COR-L47 (cell line): Measurements from ENCODE around the gene STUB1.

ENCODE experiments used
- DNase-seq: peaks from one replicate; lab custom pipeline; 2025; lab: John Stamatoyannopoulos, UW

STUB1 gene

GRCh38 chr16:694863-695354, 14.7 kb downstream of the STUB1 start:
- peak; percentile 72 for DNase-seq

DNA sequence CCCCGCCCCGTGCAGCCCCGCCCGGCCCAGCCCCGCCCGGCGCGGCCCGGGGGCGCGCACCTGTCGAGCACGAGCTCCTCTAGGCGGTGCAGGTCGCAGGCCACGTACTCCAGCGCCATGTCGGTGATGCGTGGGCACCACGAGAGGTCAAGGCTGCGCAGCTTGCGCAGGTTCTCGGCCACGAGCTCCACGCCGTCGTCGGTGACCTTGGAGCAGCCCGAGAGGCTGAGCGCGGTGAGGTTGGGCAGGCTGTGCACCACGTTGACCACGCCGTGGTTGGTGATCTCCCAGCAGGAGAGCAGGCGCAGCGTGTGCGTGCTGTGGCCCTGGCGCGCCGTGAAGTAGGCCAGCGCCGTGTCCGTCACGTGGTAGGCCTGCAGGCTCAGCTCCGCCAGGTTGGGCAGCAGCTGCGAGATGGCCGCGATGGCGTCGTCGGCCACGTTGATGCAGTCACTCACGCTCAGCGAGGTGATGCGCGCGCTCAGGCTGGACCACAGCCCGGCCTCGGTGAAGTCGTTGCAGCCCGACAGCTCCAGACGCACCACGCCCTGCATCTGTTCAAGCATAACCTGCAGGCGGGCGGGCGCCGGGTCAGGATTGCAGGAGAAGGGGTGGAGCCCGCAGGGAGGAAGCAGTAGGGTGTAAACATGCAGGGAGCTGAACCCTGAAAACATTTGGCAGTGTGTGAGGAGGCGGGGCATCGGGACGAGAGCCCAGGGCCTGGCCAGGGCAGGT, 15.3 kb downstream of the STUB1 start:
- peak; percentile 97 for DNase-seq

DNA sequence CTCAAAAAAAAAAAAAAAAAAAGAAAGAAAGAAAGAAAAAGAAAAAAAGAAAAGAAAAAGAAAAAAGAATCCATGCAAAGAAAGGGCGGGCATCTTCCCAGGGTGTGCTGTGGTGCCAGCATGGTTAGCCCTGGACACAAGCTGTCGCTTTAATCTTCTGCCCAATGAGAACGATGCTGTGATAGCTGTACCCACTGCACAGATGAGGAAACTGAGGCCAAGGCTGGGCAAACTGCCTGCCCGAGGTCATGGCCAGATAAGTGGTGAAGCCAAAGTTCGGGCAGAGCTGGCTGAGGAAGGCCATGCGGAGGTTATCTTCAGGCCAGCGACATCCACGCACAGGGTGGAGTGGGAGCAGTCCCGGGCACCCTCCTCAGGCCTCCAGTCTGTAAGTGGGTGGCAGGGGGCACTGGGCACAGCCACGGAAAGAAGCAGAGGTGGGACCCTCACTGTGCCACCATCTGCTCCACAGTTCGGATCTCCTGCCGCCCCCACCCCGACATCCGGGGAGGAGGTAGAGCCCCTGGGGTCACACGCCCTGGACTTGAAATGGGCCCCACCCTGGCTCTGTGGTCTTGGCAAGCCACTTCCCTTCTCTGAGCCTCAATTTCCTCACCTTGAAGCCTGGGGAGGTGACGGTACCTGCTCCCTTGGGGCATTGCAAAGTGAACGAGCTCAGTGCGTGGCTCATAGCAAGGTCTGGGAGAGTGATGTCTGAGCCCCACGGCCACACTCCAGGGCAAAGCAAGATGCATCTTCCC, 18.9 kb downstream of the STUB1 start:
- DNase-seq, result no peak

GRCh38 chr16:700684-701584, 20.7 kb downstream of the STUB1 start:
- DNase-seq, result no peak

- DNase-seq, result no peak
Observed at GRCh38 chr16:702341-702740, 22.1 kb downstream of the STUB1 start.

DNA sequence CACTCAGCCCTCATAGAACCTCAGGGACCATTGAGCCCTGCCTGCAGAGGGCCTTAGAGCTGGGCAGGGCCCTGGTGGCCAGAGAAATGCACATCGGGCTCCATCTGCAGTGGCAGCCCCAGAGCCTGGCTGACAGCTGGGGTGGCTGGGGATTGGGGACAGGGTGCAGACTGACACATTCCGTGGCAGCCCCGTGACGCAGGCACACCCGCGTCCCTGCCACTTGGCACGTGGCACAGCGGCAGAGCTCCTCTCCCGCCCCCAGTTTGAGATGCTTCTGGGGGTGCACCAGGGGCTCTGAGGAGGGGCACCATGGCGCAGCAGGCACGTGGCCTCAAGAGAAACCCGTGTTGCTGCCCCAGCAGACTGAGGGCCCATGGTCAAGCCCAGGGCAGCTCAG, 23.2 kb downstream of the STUB1 start:
- no peak for DNase-seq

GRCh38 chr16:704047-704446, 23.8 kb downstream of the STUB1 start:
- DNase-seq, result no peak

- DNase-seq, result no peak
Observed at GRCh38 chr16:704552-705380, 24.6 kb downstream of the STUB1 start.

GRCh38 chr16:705431-706188, 25.4 kb downstream of the STUB1 start, which contains the start of gene FBXL16:
FBXL16 (minus strand) TSS chr16:705801; CDS start chr16:697405, 8,396 bp downstream.
- peak; percentile 84 for DNase-seq

DNA sequence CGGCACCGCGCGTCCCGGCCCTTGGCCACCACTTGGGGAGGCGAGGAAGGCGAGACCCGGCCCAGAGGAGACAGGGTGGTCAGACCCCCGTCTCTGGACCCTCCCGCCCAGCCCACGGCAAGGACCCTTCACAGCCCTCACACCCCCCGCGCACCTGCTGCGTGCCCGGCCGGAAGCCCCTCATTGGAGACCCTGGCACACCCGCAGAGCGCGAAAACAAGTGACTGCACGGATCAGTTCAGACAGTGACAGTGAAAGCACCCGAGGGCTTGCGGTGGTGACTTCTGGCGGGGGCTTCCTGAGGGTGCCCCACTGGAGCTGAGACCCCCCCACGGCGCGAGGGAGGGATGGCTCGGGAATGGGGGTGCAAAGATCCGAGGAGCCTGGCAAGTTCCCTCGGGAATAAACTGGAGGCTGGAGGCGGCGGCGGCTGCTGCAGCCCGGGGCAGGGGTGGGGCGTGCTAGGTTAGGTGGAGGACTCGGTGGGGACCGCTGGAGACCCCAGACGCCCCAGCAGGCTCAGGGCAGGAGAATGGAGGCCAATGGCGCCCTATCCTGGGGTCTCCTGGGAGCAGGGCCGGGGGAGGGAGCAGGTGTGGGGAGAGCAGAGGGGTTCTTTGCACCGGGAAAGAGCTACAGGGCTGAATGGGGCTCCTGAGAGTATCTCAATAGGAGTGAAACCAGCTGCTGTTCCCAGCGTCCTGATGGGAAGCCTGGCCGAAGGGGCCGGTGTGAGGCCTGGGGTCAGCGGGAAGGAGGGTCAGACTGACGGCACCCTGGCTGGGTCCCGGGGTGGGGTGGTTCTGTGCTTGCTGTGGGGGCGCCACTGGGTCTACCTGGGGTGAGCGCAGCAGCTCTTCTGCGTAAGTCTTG, 26.2 kb downstream of the STUB1 start:
- DNase-seq, result no peak

DNA sequence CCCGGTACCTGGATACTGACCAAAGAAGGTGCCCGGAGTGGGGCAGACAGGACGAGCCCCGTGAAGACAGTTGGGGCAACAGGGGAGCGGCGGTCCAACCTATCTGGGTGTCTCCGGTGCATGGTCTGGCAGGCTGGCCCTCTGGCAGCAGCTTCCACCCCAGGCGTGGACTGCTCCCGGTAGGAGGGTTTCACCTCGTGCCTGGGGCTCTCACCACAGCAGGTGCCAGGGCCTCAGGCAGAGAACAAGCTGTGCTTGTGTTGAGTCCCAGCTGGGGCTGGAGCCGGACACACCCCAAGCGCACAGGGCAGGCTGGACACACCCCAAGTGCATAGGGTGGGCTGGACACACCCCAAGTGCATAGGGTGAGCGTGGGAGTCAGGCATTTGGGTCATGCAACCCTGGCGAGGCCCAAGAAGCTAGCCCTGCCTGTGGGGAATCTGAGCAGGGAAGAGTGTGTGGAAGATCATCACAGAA, 26.9 kb downstream of the STUB1 start:
- peak; percentile 45 for DNase-seq

DNA sequence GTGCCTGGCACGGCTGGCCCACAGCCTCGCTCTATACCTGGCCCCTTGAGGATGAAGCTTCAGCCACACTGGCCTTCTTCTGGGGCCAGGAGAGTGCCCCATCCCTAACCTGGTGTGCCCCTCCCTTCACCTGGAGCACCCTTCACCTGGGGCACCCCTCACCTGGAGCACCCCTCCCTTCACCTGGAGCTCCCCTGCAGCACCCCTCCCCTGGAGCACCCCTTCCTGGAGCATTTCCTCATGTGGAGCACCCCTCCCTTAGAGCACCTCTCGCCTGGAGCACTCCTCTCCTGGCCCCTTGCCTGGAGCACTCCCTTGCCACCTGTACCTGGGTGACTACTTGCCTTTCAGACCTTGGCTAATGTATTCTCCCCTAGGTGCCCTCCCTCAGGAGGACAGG, 27.8 kb downstream of the STUB1 start:
- DNase-seq, result no peak

- DNase-seq, result no peak
Observed at GRCh38 chr16:708959-709358, 28.7 kb downstream of the STUB1 start.

DNA sequence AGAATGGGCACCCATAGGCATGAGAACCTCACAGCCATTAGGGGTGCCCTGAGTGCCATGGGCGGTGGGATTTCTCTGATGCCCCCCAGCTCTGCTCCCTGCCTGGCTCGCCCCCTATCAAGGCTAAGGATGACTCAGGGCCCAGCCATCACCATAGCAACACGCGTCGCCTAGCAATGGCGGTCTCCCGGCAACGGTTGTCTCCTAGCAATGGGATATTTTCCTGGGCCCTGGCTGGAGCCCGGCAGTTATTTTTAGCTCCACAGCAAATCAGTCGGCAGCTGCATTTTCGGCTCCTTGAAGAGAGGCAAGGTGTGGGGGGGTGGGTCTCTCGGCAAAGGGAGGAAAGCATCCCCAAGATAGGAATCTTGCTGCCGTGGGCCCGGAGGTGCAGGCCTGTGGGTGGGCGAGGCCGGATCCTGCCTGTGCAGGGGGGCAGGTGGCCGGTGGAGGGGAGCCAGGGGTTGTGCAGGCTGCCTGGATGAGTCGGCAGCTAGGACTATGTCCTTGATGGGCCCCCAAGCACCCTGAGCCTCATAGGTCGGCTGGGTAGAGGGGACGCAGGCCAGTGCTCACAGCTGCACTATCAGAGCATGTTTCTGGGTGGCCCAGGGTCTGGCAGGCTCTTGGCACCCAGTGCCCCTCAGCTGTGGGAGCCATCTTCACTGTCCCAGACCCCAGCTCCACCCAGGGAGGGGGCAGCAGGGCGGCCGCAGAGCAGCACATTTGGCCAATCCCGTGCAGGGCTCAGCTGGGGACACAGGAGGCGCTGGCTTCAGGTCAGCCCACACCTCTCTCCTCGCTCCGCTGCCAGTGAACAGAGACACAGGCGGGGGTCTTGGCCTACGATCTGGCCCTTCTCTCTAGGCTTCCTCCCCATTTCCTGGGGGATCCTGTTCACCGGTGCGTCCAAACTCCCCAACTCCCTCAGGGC, 29.6 kb downstream of the STUB1 start:
- peak; percentile 96 for DNase-seq

GRCh38 chr16:710500-711075, 30.4 kb downstream of the STUB1 start:
- no peak for DNase-seq

DNA sequence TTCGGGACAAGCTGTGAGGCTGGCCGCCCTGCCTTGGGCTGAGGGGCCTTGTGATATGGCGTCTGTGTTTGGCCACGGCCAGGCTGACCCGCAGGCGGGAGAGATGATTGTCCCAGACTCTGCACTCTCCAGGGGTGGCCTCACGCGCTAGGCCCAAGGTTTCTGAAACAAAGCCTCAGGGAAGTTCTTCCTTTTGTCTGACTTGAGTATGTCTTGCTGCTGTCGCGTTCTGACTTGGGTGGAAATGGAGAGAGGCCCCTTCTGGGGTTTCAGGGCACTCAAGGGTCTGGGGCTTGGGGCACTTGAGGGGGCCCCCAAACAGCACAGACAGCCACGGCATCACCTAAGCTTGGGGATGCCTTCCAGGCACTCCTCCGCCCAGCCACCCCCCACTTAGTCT, 30.9 kb downstream of the STUB1 start:
- no peak for DNase-seq

- peak; percentile 54 for DNase-seq
Observed at GRCh38 chr16:711548-712320, 31.5 kb downstream of the STUB1 start.
